ENCODE results near the gene KLLN. TPM values are rescaled to one million over a fixed set of nuclear protein-coding genes. Genes with fewer than 3 reads are reported as not detected.
"Not testable (repeated sequence)": the region's sequence is repeated elsewhere in the genome, so short reads cannot be mapped to it uniquely, and the experiment has no call there.

Gene KLLN
- total and polyA plus RNA-seq, 12 donors: 0.24 to 1.5 (median 0.82) TPM

- no peaks in the 10 kb centered on the region for H3K4me1 ChIP-seq (replicated peaks in 1 of 2)
- no peak overlapping the region for H3K27ac ChIP-seq
- no peak for DNase-seq
- no peaks in the 10 kb centered on the region for H3K27me3 ChIP-seq
- TF ChIP-seq POLR2A (IDR thresholded peaks at IDR 0.05) (no peak), CTCF (IDR thresholded peaks at IDR 0.05) (no peak)
- H3K9me3 ChIP-seq (replicated peaks in 1 of 3): no peaks in the 10 kb centered on the region
- intact Hi-C loops (cut with DNase I): no loop called here
- H3K36me3 ChIP-seq (replicated peaks in 1 of 2): no peaks in the 10 kb centered on the region
- H3K4me3 ChIP-seq: no peak overlapping the region
Observed at GRCh38 chr10:87837445-87837844, 25.9 kb downstream of the KLLN start.

- Histone ChIP-seq H3K4me3 (no peak overlapping the region), H3K4me1 (replicated peaks in 1 of 2) (no peaks in the 10 kb centered on the region), H3K27ac (no peak overlapping the region), H3K9me3 (replicated peaks in 1 of 3) (no peaks in the 10 kb centered on the region), H3K36me3 (replicated peaks in 1 of 2) (no peaks in the 10 kb centered on the region), H3K27me3 (no peaks in the 10 kb centered on the region)
- WGBS, 4 donors: 85 to 99% (median 91%) methylated on average over 4 of the region's 4 CpGs
- no peak for DNase-seq
- TF ChIP-seq CTCF (IDR thresholded peaks at IDR 0.05) (no peak), POLR2A (IDR thresholded peaks at IDR 0.05) (no peak)
- intact Hi-C loops (cut with DNase I): no loop called here
Observed at GRCh38 chr10:87836098-87836497, 27.2 kb downstream of the KLLN start.

- no peaks in the 10 kb centered on the region for H3K27me3 ChIP-seq
- no peak for DNase-seq
- no peak overlapping the region for H3K4me3 ChIP-seq
- no peaks in the 10 kb centered on the region for H3K4me1 ChIP-seq (replicated peaks in 1 of 2)
- no peaks in the 10 kb centered on the region for H3K9me3 ChIP-seq (replicated peaks in 1 of 3)
- intact Hi-C loops (cut with DNase I): no loop called here
- no peaks in the 10 kb centered on the region for H3K36me3 ChIP-seq (replicated peaks in 1 of 2)
- TF ChIP-seq POLR2A (IDR thresholded peaks at IDR 0.05): no peak
- no peak for TF ChIP-seq CTCF (IDR thresholded peaks at IDR 0.05)
- no peak overlapping the region for H3K27ac ChIP-seq
Observed at GRCh38 chr10:87829986-87830729, 33.2 kb downstream of the KLLN start.

DNA sequence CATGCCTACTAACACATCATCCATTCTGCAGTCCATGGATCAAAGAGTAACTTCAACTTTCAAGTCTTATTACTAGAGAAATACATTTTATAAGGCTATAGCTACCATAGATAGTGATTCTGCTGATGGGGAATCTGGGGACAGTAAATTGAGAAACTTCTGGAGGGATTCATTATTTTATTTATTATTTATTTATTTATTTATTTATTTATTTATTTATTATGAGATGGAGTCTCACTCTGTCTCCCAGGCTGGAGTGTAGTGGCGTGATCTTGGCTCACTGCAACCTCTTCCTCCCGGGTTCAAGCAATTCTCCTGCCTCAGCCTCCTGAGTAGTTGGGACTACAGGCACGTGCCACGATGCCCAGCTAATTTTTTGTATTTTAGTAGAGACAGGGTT is 34.3 kb downstream of the KLLN start:
- intact Hi-C loops (cut with DNase I); H3K27me3 ChIP-seq; H3K36me3 ChIP-seq (replicated peaks in 1 of 2); H3K4me3 ChIP-seq; H3K4me1 ChIP-seq (replicated peaks in 1 of 2); H3K9me3 ChIP-seq (replicated peaks in 1 of 3); H3K27ac ChIP-seq; DNase-seq: not testable (repeated sequence)
- 89 to 93% (median 91%) methylated on average over 4 of the region's 4 CpGs for WGBS, 4 donors

GRCh38 chr10:87827681-87828080 is 35.7 kb downstream of the KLLN start:
- Histone ChIP-seq H3K27ac (no peak overlapping the region), H3K36me3 (replicated peaks in 1 of 2) (no peaks in the 10 kb centered on the region), H3K4me1 (replicated peaks in 1 of 2) (no peaks in the 10 kb centered on the region), H3K9me3 (replicated peaks in 1 of 3) (no peaks in the 10 kb centered on the region), H3K27me3 (no peaks in the 10 kb centered on the region), H3K4me3 (no peak overlapping the region)
- no peak for DNase-seq
- intact Hi-C loops (cut with DNase I): no loop called here
- 80 to 90% (median 87%) methylated on average over 2 of the region's 2 CpGs for WGBS, 4 donors
- no peak for TF ChIP-seq CTCF (IDR thresholded peaks at IDR 0.05)
- TF ChIP-seq POLR2A (IDR thresholded peaks at IDR 0.05): no peak

All from adrenal gland (tissue), 12 donors.